GM12875 (cell line): ENCODE measurements around the gene ACTN1.
A peak's percentile ranks its signal among the peaks of the same experiment; 100 is the strongest.

Experiments used
- H3K4me3 ChIP-seq: one replicate; pipeline ENCODE4 v1.5.1; 2011; ENCODE audit warnings: low read depth, low read length, control low read depth
- CTCF ChIP-seq: IDR thresholded peaks from 2 replicates; pipeline ENCODE4 v1.5.1; 2011; ENCODE audit warnings: low read depth, mild to moderate bottlenecking, control low read depth, inconsistent platforms, low read length, moderate library complexity, borderline replicate concordance; ENCODE audit not compliant: insufficient read depth

The ACTN1 gene

GRCh38 chr14:68931063-68931462 lies 48.0 kb downstream of the ACTN1 start:
- TF ChIP-seq CTCF = no peak
- H3K4me3 ChIP-seq = no peak overlapping the region

GRCh38 chr14:68929623-68930307 lies 49.3 kb downstream of the ACTN1 start:
- no peak for TF ChIP-seq CTCF
- H3K4me3 ChIP-seq = no peak overlapping the region

- no peak for TF ChIP-seq CTCF
- H3K4me3 ChIP-seq = no peak overlapping the region
Observed at GRCh38 chr14:68928770-68929550, 50.1 kb downstream of the ACTN1 start.

- no peak for TF ChIP-seq CTCF
- no peak overlapping the region for H3K4me3 ChIP-seq
Observed at GRCh38 chr14:68927956-68928675, 51.0 kb downstream of the ACTN1 start.

- H3K4me3 ChIP-seq = no peak overlapping the region
- TF ChIP-seq CTCF = no peak
Observed at GRCh38 chr14:68927089-68927488, 52.0 kb downstream of the ACTN1 start.

GRCh38 chr14:68926236-68926635 lies 52.9 kb downstream of the ACTN1 start:
- no peak overlapping the region for H3K4me3 ChIP-seq
- peak; percentile 33; the same call in 1 of the 2 replicates for TF ChIP-seq CTCF
